ENCODE data around the gene OR13C3.
"Not testable (repeated sequence)": the region's sequence is repeated elsewhere in the genome, so short reads cannot be mapped to it uniquely, and the experiment has no call there.

Gene OR13C3

DNA sequence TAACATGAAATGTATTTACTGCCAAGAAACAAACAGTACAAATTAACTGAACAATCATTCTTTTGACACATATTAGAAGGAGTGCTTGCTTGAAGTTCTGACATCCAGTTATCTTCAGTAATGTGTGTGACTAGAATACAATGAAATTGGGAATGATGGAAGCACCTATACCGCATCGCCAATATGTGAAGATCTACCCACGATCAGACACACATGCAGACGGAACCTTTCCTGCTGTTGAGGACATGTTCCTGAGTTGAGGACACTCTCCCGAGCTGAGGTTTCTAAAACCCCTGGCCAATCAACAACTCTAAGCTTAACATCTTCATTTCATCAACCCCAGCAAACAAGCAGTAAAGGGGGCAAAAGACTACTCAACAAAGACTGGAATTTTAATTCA, at the start of gene OR13C3:
TSS of gene OR13C3 (minus strand) at position 101 of the 400 bp plus-strand sequence. CDS start 133 bp downstream, outside the sequence.
- DNase-seq (ENCODE audit: low spot score): no peak

- DNase-seq (ENCODE audit: low spot score): no peak
Measured at GRCh38 chr9:104580562-104580961, 43.9 kb upstream of the OR13C3 start.

DNA sequence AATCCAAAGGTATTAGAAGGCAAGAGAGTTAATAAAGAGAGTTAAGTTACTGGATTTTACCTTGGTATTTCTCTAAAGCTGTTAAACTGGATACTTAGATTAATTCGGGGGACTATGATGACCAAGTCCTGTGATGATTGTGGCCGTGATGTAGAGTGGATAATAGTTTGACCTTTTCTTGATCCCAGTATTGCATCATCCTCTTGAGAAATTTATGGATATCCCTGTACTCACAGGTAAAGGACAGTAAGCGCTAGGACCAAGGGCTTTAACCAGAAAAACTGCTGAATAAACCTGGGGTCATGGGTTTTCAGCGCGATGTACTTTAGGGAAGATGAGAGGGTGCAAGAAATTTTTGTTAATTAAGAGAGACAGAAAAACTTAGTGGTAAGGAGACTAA, 40.6 kb upstream of the OR13C3 start:
- DNase-seq (ENCODE audit: low spot score): no peak

DNA sequence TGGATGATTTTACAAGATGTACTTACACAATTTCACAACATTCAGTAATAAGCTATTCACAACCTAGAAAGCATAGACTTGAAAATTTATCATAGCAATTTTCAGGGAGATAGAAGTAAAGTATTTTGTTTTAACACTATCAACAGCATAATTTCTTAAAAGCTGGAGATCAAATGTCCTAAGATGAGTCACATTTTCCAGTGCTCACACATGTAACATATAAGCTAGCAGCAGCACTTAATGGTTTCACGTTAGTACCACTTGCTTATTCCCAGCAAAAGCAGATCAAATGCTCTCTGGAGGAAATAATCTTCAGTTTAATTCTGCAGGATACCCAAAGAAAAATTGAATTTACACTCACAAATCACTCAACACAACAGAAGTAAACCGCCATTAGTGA, 38.8 kb upstream of the OR13C3 start:
- DNase-seq (ENCODE audit: low spot score): no peak

DNA sequence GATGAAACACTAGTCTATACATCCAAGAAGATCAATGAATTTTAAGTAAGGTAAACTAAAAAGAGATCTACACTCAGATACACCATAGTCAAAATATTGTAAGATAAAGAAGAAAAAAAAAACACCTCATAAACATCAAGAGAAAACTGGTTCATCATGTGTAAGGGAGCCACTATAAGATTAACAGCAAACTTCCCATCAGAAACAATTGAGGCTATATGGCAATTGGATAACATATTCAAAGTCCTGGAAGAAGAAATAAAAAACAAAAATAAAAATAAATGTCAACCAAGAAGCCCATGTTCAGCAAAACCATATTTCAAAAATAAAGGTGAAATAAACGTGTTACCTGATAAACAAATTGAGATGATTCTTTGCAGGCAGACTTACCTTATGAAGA, 36.0 kb upstream of the OR13C3 start:
- no peak for DNase-seq (ENCODE audit: low spot score)

GRCh38 chr9:104568868-104569267, 32.2 kb upstream of the OR13C3 start, which contains the start of gene OR13C8:
Gene OR13C8, plus strand, starts transcription at chr9:104569168. Its CDS starts 0 bp downstream, at chr9:104569168.
- no peak for DNase-seq (ENCODE audit: low spot score)

DNA sequence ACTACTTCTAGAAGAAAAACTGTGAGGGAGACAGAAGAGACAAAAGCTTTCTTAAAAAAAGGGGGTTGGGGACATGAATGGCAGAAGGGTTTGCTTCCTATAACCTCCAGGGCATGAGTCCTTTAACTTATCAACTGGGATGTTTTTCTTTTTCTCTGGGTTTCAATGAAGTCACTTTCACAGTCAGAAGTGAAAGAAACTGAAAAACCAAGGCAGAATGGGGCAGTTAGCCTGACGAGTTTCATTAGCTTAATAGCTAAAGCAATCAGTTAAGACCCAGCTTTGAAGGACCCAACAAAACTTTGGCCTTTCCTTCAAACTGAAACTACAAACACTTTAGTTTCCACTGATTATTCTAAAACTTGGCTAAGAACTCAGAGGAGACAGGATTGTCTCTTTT, 27.7 kb upstream of the OR13C3 start:
- no peak for DNase-seq (ENCODE audit: low spot score)

GRCh38 chr9:104556830-104557634, 20.4 kb upstream of the OR13C3 start:
- peak; percentile 3 for DNase-seq (ENCODE audit: low spot score)

DNA sequence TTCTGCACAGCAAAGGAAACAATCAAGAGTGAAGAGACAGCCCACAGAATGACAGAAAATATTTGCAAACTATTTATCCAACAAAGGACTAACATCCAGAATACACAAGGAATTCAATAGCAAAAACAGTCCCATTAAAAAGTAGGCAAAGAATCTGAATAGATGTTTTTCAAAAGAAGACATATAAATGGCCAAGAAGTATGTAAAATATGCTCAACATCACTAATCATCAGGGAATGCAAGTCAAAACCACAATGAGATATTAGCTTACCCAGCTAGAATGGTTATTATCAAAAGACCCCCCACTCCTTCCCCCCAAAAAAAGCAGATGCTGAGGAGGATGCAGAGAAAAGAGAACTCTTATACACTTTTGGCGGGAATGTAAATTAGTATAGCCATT, 18.9 kb upstream of the OR13C3 start:
- no peak for DNase-seq (ENCODE audit: low spot score)

DNA sequence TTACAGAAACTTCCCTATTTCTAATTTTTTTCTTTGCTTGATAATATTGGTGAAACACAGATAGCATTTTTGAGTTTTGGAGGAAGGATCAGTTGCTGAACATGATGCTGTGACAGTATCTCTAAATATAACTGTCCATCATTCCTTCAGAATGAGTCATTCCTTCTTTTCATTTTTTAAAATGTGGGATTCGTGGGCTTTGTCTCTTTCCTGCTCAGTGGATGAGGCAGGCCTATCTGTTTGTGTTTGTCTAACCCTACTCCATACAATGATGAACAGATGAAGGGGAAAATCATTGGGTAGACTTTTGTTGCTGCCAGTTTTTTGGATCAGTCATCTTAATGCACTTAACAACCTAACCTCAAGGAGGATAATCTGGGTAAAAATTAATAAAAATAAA, 16.6 kb upstream of the OR13C3 start:
- no peak for DNase-seq (ENCODE audit: low spot score)

- DNase-seq (ENCODE audit: low spot score): no peak
Measured at GRCh38 chr9:104544644-104545043, 8.0 kb upstream of the OR13C3 start.

GRCh38 chr9:104539275-104539674, 2.6 kb upstream of the OR13C3 start:
- no peak for DNase-seq (ENCODE audit: low spot score)

DNA sequence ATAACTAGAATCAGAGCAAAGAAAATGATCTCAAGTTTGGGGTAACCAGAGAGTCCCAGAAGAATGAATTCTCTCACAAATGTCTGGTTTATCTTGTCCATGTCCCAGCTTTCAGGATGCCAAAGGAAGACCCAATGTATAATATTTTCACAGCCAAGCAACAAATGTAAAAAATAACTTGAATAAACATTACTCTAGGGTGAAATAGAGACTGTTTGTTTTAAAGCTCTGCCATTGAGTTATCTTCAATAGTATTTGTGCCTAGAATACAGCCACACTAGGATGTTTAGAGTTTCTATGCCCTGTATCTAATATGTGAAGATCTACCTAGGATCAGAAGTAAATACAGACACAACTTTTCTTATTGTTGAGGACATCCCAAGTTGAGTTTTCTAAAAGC, 9.5 kb downstream of the OR13C3 start, which contains the start of gene OR13C4:
TSS of gene OR13C4 (minus strand) at position 101 of the 400 bp plus-strand sequence. CDS start at position 101, 0 bp downstream.
- no peak for DNase-seq (ENCODE audit: low spot score)

GRCh38 chr9:104520241-104520640, 16.4 kb downstream of the OR13C3 start:
- not testable (repeated sequence) for DNase-seq (ENCODE audit: low spot score)

DNA sequence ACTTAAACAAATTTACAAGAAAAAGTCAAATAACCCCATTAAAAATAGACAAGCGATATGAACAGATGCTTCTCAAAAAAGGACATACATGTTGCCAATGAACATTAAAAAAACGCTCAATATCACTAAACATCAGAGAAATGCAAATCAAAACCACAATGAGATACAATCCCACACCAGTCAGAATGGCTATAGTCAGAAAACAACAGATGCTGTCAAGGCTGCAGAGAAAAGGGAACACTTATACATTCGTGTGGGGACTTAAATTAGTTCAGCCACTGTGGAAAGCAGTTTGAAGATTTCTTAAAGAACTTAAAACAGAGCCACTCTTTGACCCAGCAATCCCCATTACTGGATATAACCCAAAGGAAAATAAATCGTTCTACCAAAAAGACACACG, 21.8 kb downstream of the OR13C3 start:
- DNase-seq (ENCODE audit: low spot score): peak; percentile 17

GRCh38 chr9:104506565-104506964, 30.1 kb downstream of the OR13C3 start:
- DNase-seq (ENCODE audit: low spot score): no peak

DNA sequence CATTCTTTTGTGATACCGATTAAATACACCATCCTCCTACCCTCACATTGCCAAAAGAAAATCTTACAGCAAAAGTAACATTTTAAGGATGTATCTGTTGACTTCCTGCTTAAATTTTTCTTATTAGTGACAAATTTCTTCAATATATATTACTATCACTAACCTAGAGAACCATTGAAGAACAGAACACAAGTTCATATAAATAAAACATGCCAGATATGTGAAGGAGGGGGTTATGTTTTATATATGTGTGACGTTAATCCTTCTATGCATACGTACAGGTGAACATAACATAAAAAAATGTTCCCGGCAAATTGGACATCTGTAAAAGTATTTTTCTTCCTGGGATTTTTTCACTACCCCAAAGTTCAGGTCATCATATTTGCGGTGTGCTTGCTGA, 32.7 kb downstream of the OR13C3 start, which contains the start of gene OR13F1:
TSS of gene OR13F1 (plus strand) at position 301 of the 400 bp plus-strand sequence. CDS start at position 301, 0 bp downstream.
- DNase-seq (ENCODE audit: low spot score): no peak

GRCh38 chr9:104503440-104503839, 33.2 kb downstream of the OR13C3 start:
- DNase-seq (ENCODE audit: low spot score): no peak

DNA sequence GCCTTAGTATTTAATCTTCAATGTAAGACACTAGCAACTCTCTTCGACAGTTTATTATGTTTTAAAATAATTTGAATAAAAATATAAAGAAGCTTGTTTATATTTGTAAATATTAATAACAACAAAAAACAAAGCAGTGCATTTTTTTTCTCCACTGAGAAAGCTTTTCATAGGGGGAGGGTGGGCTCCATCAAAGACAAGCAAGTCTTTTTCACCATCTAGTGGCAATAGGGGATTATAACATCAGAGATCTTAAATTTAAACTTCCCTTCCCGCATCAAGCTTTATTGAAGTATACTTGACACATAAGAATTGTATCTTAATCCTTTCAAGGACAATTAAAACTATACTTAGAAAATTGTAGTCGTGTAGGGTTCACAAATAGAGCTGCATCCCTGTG, 41.8 kb downstream of the OR13C3 start:
- peak; percentile 50 for DNase-seq (ENCODE audit: low spot score)
